Peyer's patch (tissue), 4 donors: ENCODE data around the gene TMEM8B.

Source experiments
- POLR2A ChIP-seq, 2 donors: fragments of 450-650 bp; IDR thresholded peaks; one replicate each; pipeline ENCODE4 v1.5.1; 2017; ENCODE audit warnings: antibody characterized with exemption in 2 of 2, mild to moderate bottlenecking in 2 of 2, moderate library complexity in 2 of 2
- TF ChIP-seq, protein P1 (sequence below), 6 experiments: fragments of 450-650 bp in 4 of 6; fragments of 200-600 bp in 2 of 6; sonication (generic) in 1 of 6; IDR thresholded peaks; one replicate each; pipeline ENCODE4 v1.5.1; 2017 to 2019; ENCODE audit warnings: antibody characterized with exemption in 6 of 6, mild to moderate bottlenecking in 3 of 6, moderate library complexity in 1 of 6

DNA sequence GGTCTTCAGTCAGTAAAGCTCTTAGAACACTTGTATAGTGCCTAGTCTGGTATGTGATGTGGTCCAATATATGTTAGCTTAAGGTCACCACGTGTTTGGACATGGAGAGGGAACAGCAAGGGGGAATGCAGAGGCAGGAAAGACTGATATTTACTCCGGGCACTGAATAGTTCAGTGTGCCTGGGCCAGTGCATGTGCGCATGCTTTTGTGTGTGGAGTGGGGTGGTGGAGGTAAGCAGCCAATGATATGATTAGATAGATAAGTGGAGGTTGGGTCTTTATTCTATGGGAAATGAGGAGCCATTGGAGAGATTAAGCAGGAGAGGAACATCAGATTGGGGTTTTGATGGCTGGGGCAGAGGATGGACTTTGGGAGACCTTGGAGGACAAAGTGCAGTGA is 27.2 kb downstream of the TMEM8B start:
- no peak for TF ChIP-seq POLR2A (IDR thresholded peaks at IDR 0.05)
- TF ChIP-seq, protein P1, sequence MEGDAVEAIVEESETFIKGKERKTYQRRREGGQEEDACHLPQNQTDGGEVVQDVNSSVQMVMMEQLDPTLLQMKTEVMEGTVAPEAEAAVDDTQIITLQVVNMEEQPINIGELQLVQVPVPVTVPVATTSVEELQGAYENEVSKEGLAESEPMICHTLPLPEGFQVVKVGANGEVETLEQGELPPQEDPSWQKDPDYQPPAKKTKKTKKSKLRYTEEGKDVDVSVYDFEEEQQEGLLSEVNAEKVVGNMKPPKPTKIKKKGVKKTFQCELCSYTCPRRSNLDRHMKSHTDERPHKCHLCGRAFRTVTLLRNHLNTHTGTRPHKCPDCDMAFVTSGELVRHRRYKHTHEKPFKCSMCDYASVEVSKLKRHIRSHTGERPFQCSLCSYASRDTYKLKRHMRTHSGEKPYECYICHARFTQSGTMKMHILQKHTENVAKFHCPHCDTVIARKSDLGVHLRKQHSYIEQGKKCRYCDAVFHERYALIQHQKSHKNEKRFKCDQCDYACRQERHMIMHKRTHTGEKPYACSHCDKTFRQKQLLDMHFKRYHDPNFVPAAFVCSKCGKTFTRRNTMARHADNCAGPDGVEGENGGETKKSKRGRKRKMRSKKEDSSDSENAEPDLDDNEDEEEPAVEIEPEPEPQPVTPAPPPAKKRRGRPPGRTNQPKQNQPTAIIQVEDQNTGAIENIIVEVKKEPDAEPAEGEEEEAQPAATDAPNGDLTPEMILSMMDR (IDR thresholded peaks at IDR 0.05): no peak
